Gastroesophageal sphincter (tissue), 4 donors: ENCODE data around the gene DARS2. TPM values are rescaled to one million over a fixed set of nuclear protein-coding genes. Genes with fewer than 3 reads are reported as not detected.

ENCODE experiments used
- ATAC-seq: fragments of 150-250 bp; one replicate; pipeline ENCODE4 v1.9.1; 2016; ENCODE audit warnings: mild to moderate bottlenecking, moderate library complexity
- H3K27ac ChIP-seq, 4 donors: fragments of 200-600 bp; sonication (generic) in 3 of 4; 1 replicate in 3 of 4; 2 replicates in 1 of 4; pipeline ENCODE4 v1.5.1; 2016 to 2019
- H3K27me3 ChIP-seq: fragments of 200-600 bp; sonication (generic); one replicate; pipeline ENCODE4 v1.5.1; 2019
- H3K36me3 ChIP-seq, 2 donors: fragments of 200-600 bp; sonication (generic); one replicate each; pipeline ENCODE4 v1.5.1; 2019; ENCODE audit warnings: control low read depth in 1 of 2
- H3K4me1 ChIP-seq, 3 donors: fragments of 200-600 bp; sonication (generic); 1 replicate in 2 of 3; 2 replicates in 1 of 3; pipeline ENCODE4 v1.5.1; 2016 to 2019; ENCODE audit warnings: control low read depth in 2 of 3
- H3K4me3 ChIP-seq, 2 donors: fragments of 200-600 bp; sonication (generic); one replicate each; pipeline ENCODE4 v1.5.1; 2019; ENCODE audit warnings: mild to moderate bottlenecking in 1 of 2, moderate library complexity in 1 of 2
- H3K9me3 ChIP-seq, 3 donors: fragments of 200-600 bp; sonication (generic); one replicate each; pipeline ENCODE4 v1.5.1; 2017 to 2019; ENCODE audit warnings: control low read depth in 2 of 3
- CTCF ChIP-seq, 4 experiments: fragments of 200-600 bp in 2 of 4; fragments of 450-650 bp in 2 of 4; sonication (generic) in 1 of 4; IDR thresholded peaks; one replicate each; pipeline ENCODE4 v1.5.1; 2017 to 2019; ENCODE audit warnings: antibody characterized with exemption in 4 of 4, mild to moderate bottlenecking in 2 of 4, moderate library complexity in 2 of 4
- EP300 ChIP-seq: sonication (generic); formaldehyde crosslinking; IDR thresholded peaks from one replicate; pipeline ENCODE4 v1.6.1; 2017; ENCODE audit warnings: antibody characterized with exemption, mild to moderate bottlenecking
- POLR2A ChIP-seq, 2 donors: fragments of 450-650 bp; IDR thresholded peaks; one replicate each; pipeline ENCODE4 v1.6.1; 2017; ENCODE audit warnings: antibody characterized with exemption in 2 of 2, mild to moderate bottlenecking in 2 of 2, moderate library complexity in 1 of 2
- POLR2AphosphoS5 ChIP-seq: sonication (generic); formaldehyde crosslinking; IDR thresholded peaks from one replicate; pipeline ENCODE4 v1.6.1; 2017; ENCODE audit warnings: antibody characterized with exemption
- WGBS, 2 donors: methylation state at CpG; one replicate each; pipeline ENCODE4 v1.1.5; 2018; ENCODE audit warnings: low coverage in 1 of 2; 5-methylcytosine and 5-hydroxymethylcytosine counted together
- total RNA-seq, 4 donors: library from RNA; depleted of rRNA; stranded (reverse); fragments of >200 nt; gene quantifications; one replicate each; pipeline ENCODE4 v1.1.0, GENCODE V29; 2016

Gene DARS2
- total RNA-seq: 1 to 10 TPM; 6.4 to 8.7 (median 7.1) TPM

GRCh38 chr1:173824315-173825081 is at the start of gene DARS2, which contains the start of gene CENPL:
DARS2 (plus strand) TSS chr1:173824673; CDS start chr1:173825230, 557 bp downstream.
CENPL (minus strand) TSS chr1:173824883; CDS start chr1:173811299, 13,584 bp downstream.
- Histone ChIP-seq H3K36me3 (peaks cover 0 to 3% of the 10 kb centered on the region in 2 donors), H3K27ac (peak within 1 kb of the TSS; percentile 70 to 94 (median 90)), H3K4me3 (peak within 1 kb of the TSS; percentile 56 to 74), H3K27me3 (no peaks in the 10 kb centered on the region), H3K9me3 (no peaks in the 10 kb centered on the region), H3K4me1 (peaks cover 0 to 28% (median 9%) of the 10 kb centered on the region in 3 donors)
- ATAC-seq: peak; percentile 98
- WGBS, 2 donors: 0% methylated on average over 3 to 13 of the region's 55 CpGs
- TF ChIP-seq CTCF (IDR thresholded peaks at IDR 0.05) (no peak), EP300 (no peak), POLR2A (IDR thresholded peaks at IDR 0.05) (peak in 1 of 2 donors; percentile 45), POLR2AphosphoS5 (peak; percentile 82)

- TF ChIP-seq POLR2A (IDR thresholded peaks at IDR 0.05) (no peak), POLR2AphosphoS5 (no peak)
- no peak overlapping the region for H3K4me3 ChIP-seq
- no peaks in the 10 kb centered on the region for H3K27me3 ChIP-seq
- no peak for ATAC-seq
- 90 to 96% methylated on average over 3 to 5 of the region's 5 CpGs for WGBS, 2 donors
- no peak overlapping the region for H3K27ac ChIP-seq
- H3K4me1 ChIP-seq: peaks cover 0 to 5% (median 0%) of the 10 kb centered on the region in 3 donors
- H3K36me3 ChIP-seq: peaks cover 0 to 70% of the 10 kb centered on the region in 2 donors
- peaks cover 0 to 11% (median 0%) of the 10 kb centered on the region in 3 donors for H3K9me3 ChIP-seq
These were observed 48.8 kb upstream of the DARS2 start for GRCh38 chr1:173775578-173776226.

- 94 to 100% methylated on average over 4 of the region's 4 CpGs for WGBS, 2 donors
- Histone ChIP-seq H3K27me3 (no peaks in the 10 kb centered on the region), H3K4me1 (no peaks in the 10 kb centered on the region), H3K9me3 (peaks cover 0 to 11% (median 0%) of the 10 kb centered on the region in 3 donors), H3K36me3 (peaks cover 9 to 99% of the 10 kb centered on the region in 2 donors), H3K27ac (no peak overlapping the region), H3K4me3 (no peak overlapping the region)
- ATAC-seq: no peak
- no peak for TF ChIP-seq POLR2A (IDR thresholded peaks at IDR 0.05)
- no peak for TF ChIP-seq CTCF (IDR thresholded peaks at IDR 0.05)
- TF ChIP-seq POLR2AphosphoS5: no peak
- TF ChIP-seq EP300: no peak
These were observed 44.5 kb upstream of the DARS2 start for GRCh38 chr1:173779936-173780335.

- Histone ChIP-seq H3K4me1 (no peaks in the 10 kb centered on the region), H3K4me3 (no peak overlapping the region), H3K9me3 (no peaks in the 10 kb centered on the region), H3K36me3 (peaks cover 9 to 95% of the 10 kb centered on the region in 2 donors), H3K27me3 (no peaks in the 10 kb centered on the region), H3K27ac (no peak overlapping the region)
- TF ChIP-seq POLR2A (IDR thresholded peaks at IDR 0.05) (no peak), EP300 (no peak), POLR2AphosphoS5 (no peak), CTCF (IDR thresholded peaks at IDR 0.05) (no peak)
- no peak for ATAC-seq
- 92 to 94% methylated on average over 6 to 7 of the region's 7 CpGs for WGBS, 2 donors
These were observed 39.5 kb upstream of the DARS2 start for GRCh38 chr1:173784997-173785396.

- 85 to 100% methylated on average over 2 of the region's 2 CpGs for WGBS, 2 donors
- Histone ChIP-seq H3K27ac (no peak overlapping the region), H3K27me3 (no peaks in the 10 kb centered on the region), H3K36me3 (peaks cover 0 to 47% of the 10 kb centered on the region in 2 donors), H3K4me3 (no peak overlapping the region), H3K9me3 (no peaks in the 10 kb centered on the region), H3K4me1 (no peaks in the 10 kb centered on the region)
- TF ChIP-seq EP300 (no peak), CTCF (IDR thresholded peaks at IDR 0.05) (no peak), POLR2AphosphoS5 (no peak), POLR2A (IDR thresholded peaks at IDR 0.05) (no peak)
- ATAC-seq: no peak
These were observed 34.6 kb upstream of the DARS2 start for GRCh38 chr1:173789841-173790240.
